ENCODE measurements around the gene SCUBE3.

SCUBE3 gene

GRCh38 chr6:35183935-35184334, 29.8 kb upstream of the SCUBE3 start:
- H3K4me3 ChIP-seq (ENCODE audit: low read depth, low read length): no peak overlapping the region
- ChIA-PET CTCF (interaction anchor here (0.8 to 3.1 kb wide), 5 partner anchors 21 to 197 kb away, joined by 3 to 9 read pairs (median 3); no protein-coding TSS in a partner anchor), POLR2A (no interaction called here)
- TF ChIP-seq CTCF (IDR thresholded peaks at IDR 0.05; ENCODE audit: insufficient read depth, low read length, missing control alignments): no peak
- DNase-seq (ENCODE audit: low read depth, low spot score): no peak

- ChIA-PET POLR2A (interaction anchor here (1.0 kb wide), 1 partner anchor 29 kb away, joined by 5 read pairs; the partner anchor contains the start of gene SCUBE3), CTCF (interaction anchor here (0.8 to 3.1 kb wide), 8 partner anchors 11 to 197 kb away, joined by 3 to 9 read pairs (median 3); no protein-coding TSS in a partner anchor)
- no peak for DNase-seq (ENCODE audit: low read depth, low spot score)
- no peak overlapping the region for H3K4me3 ChIP-seq (ENCODE audit: low read depth, low read length)
- no peak for TF ChIP-seq CTCF (IDR thresholded peaks at IDR 0.05; ENCODE audit: insufficient read depth, low read length, missing control alignments)
These were observed 29.0 kb upstream of the SCUBE3 start for GRCh38 chr6:35184580-35185301.

- DNase-seq (ENCODE audit: low read depth, low spot score): no peak
- H3K4me3 ChIP-seq (ENCODE audit: low read depth, low read length): no peak overlapping the region
- TF ChIP-seq CTCF (IDR thresholded peaks at IDR 0.05; ENCODE audit: insufficient read depth, low read length, missing control alignments): no peak
- POLR2A ChIA-PET: interaction anchor here (1.0 kb wide), 1 partner anchor 29 kb away, joined by 5 read pairs; the partner anchor contains the start of gene SCUBE3
- CTCF ChIA-PET: interaction anchor here (0.8 to 3.1 kb wide), 7 partner anchors 11 to 57 kb away, joined by 3 to 9 read pairs (median 4); no protein-coding TSS in a partner anchor
These were observed 28.5 kb upstream of the SCUBE3 start for GRCh38 chr6:35185302-35185681.

GRCh38 chr6:35185971-35186370, 27.8 kb upstream of the SCUBE3 start:
- no peak for TF ChIP-seq CTCF (IDR thresholded peaks at IDR 0.05; ENCODE audit: insufficient read depth, low read length, missing control alignments)
- DNase-seq (ENCODE audit: low read depth, low spot score): no peak
- no peak overlapping the region for H3K4me3 ChIP-seq (ENCODE audit: low read depth, low read length)
- CTCF ChIA-PET: interaction anchor here (0.9 to 3.1 kb wide), 5 partner anchors 13 to 40 kb away, joined by 3 to 9 read pairs (median 5); no protein-coding TSS in a partner anchor
- POLR2A ChIA-PET: no interaction called here

- POLR2A ChIA-PET: no interaction called here
- no peak overlapping the region for H3K4me3 ChIP-seq (ENCODE audit: low read depth, low read length)
- CTCF ChIA-PET: interaction anchor here (1.0 to 3.1 kb wide), 5 partner anchors 18 to 40 kb away, joined by 3 to 9 read pairs (median 7); no protein-coding TSS in a partner anchor
- TF ChIP-seq CTCF (IDR thresholded peaks at IDR 0.05; ENCODE audit: insufficient read depth, low read length, missing control alignments): no peak
- DNase-seq (ENCODE audit: low read depth, low spot score): no peak
These were observed 27.2 kb upstream of the SCUBE3 start for GRCh38 chr6:35186571-35186970.

GRCh38 chr6:35188886-35189285, 24.9 kb upstream of the SCUBE3 start:
- TF ChIP-seq CTCF (IDR thresholded peaks at IDR 0.05; ENCODE audit: insufficient read depth, low read length, missing control alignments): no peak
- DNase-seq (ENCODE audit: low read depth, low spot score): no peak
- ChIA-PET CTCF (interaction anchor here (12.5 kb wide), 1 partner anchor 16 kb away, joined by 171 read pairs; no protein-coding TSS in a partner anchor), POLR2A (no interaction called here)
- H3K4me3 ChIP-seq (ENCODE audit: low read depth, low read length): no peak overlapping the region
